Measurements from ENCODE around the gene GNAQ.

Gene GNAQ

DNA sequence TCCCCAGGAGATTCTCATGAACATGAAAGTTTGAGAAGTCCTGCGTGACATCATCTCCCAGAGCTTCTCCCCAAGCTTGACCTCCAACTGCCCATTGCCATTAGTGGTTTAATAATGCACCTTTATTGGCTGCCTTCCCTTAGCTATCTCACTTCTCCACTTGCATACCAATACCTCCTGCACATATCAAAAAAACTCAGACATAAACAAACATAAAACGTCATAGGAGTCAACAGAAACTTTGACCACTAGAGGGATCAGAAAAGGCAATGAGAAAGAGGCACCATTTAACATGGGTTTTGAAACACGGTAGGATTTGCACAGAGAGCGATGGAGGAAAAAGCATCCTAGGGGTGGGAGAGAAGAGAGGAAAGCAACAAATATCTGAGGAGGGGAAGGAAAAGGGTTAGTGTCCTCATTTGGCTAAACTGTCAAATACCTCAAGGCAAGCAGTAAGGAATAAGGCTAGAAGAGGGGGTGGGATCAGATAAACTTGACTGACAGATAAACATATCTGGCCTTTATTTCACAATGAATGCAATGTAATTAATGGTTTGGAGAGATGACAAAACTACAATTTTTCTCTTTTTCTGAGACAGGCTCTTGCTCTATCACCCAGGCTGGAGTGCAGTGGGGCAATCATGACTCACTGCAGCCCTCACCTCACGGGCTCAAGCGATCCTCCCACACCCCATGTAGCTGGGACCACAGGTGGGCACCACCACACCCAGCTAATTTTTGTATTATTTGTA lies 27.0 kb downstream of the GNAQ start:
- no peak for DNase-seq

GRCh38 chr9:78003730-78004129 lies 27.9 kb downstream of the GNAQ start:
- no peak for DNase-seq

DNA sequence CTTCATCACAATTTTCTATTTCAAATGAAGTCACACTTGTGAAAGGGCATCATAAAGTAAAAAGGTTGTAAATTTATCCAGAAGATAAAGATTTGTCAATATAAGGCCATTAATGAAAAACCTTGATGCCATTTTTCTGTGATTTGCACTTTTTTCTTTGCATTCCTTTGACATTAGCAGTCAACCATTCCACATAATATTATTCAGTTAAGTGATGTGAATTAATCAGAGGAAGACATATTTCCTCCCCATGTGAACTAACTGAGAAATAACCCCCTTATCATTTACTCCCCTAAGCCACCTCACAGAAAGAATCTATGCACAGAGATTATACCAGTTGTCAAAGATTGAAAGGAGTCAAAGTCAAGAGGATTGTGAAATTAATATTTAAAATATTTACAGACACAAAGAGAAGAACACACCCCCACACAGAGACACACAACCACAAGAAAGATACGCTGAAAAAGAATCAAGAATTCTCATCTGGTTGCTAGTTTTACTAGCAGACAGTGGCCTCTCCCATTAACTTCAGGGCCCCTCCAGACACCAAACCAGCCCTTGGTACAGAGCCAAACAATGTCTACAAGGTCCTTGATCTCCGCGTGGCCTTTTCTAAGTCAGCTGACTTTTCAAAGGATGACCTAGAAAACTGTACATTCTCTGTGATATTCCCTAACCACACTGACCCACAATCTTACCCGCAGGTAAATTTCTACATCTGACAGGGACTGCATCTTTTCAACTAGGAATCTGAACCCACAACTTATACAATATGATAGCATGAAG lies 29.5 kb downstream of the GNAQ start:
- DNase-seq, result no peak

GRCh38 chr9:78000221-78000620 lies 31.4 kb downstream of the GNAQ start:
- DNase-seq, result no peak

DNA sequence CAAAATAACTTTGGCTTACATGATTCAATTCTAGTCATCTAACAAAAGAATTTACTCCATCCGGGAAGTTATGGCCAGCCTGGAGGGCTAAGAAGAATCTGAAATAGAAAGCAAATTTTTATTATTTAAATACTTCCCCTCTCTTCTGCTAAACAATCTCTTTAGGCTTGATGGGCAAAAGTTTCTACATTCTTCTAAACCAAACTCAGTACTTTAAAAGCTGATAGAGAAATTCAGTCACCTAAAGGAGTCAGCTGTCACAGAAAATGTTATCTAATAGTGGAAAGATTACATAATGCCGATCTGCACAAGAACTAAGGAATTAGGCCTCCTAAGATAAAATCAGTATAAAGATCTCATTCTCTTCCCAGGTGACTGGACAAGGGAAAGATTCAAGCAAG lies 32.4 kb downstream of the GNAQ start:
- no peak for DNase-seq

DNA sequence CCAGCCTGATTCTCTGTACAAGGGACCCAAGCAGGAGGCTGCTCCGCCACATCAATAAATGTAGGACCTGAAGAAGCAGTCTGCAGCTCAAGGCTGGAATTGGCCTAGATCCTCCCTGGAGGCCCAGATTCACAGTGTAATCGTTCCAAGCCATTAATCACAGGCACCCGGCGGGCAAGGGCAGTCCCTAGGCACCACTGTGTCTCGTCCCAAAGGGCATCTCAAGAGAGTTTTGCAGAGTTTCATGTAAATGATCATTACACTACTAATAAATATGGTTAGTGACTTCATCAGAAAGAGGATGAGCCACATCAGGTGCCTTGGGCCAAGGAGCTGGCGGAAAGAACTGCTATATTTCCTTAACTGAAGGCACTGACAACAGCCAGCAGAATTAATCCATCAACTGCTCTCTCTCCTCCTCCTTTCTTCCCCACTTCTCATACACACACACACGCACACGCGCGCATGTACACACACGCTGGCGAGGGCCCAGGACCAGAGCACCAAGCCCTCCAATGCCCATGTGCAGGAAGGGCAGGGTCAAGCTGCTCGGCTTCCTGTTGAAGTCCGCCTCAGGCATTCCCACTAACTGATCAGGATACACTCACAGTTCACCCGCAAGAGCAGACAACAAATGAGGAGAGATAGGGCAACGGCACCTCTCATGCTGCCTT lies 33.9 kb downstream of the GNAQ start:
- DNase-seq, result no peak

- no peak for DNase-seq
Measured at GRCh38 chr9:77996696-77997095, 34.9 kb downstream of the GNAQ start.

DNA sequence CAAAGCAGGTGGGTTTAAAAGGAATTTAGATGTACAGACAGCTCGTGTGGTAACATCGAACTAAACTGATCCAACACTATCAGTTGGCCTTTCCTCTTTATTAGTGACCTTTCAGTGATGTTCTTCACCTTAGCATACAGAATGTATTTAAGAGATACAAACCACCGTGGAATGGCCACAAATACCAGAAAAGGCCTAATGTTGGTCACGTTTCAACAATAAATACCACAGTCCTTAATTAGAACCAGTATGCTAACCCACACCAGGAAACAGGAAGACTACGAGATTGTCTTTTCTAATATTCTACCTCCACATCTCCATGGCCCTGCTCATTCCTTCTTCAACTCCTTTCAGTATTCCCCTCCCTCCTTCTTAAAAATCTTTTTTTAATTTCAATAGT lies 40.4 kb downstream of the GNAQ start:
- no peak for DNase-seq

DNA sequence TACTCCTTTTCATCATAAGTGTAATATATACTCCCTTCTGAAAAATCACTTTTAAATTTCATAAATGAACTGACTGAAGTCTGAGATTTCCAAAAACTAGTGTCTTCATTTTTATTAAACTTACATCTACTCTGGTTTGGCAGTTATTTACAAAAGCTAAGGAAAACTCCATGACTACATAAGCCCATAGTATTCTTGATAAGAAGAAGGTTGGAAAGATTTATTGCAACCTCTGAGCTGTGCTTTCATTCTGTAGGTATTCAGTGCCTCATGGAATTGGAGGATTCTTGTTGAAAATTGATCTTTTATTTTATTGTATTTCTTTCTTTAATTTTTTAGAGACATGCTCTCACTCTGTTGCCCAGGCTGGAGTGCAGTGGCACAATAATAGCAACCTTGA lies 41.7 kb downstream of the GNAQ start:
- no peak for DNase-seq

- no peak for DNase-seq
Measured at GRCh38 chr9:77989458-77989857, 42.2 kb downstream of the GNAQ start.

DNA sequence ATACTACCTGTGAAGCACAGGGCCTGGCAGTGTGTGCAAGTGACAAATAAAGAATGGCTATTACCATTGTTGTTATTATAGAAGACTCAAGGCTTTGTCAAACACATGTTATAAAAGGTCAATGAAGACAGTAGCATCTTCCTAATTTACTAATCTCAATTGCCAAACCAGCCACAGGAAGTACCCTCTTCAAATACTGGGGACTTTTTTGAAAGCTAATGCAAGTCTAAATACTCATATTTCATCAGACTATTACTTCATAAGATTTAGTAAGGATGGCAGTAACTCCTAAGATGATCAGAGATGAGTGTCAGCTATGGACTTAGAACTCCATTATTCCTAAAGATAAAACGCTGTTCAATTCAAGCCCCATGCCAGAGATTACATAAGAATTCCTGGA lies 43.0 kb downstream of the GNAQ start:
- DNase-seq, result no peak

DNA sequence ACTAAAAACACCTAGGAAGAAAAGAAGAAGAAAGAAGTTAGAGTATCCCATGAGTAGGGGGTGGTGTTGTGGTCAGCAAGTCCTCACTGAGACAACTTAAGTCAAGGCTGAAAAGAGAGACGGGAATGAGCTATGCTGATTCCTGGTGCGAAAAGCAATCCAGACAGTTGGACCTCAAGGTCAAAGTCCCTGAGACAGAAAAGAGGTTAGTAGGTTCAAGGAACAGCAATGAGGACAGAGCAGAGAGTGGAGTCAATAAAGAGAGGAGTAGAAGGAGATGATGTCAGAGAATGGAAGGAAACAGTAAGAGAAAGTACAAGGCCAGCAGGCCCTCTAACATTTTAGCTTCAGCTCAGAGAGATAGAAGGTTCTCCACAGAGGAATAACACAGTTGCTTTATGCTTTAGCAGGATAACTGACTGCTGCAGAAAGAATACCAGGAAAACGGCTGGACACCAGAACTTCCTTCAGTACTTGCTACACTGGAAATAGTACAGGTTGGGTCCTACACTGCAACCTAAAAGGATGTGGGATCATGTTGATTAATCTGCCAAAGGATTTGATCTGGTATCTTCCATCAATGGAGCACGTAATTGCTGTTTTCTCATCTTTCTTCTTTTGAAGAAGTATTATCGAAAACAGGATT lies 43.6 kb downstream of the GNAQ start:
- DNase-seq, result no peak

DNA sequence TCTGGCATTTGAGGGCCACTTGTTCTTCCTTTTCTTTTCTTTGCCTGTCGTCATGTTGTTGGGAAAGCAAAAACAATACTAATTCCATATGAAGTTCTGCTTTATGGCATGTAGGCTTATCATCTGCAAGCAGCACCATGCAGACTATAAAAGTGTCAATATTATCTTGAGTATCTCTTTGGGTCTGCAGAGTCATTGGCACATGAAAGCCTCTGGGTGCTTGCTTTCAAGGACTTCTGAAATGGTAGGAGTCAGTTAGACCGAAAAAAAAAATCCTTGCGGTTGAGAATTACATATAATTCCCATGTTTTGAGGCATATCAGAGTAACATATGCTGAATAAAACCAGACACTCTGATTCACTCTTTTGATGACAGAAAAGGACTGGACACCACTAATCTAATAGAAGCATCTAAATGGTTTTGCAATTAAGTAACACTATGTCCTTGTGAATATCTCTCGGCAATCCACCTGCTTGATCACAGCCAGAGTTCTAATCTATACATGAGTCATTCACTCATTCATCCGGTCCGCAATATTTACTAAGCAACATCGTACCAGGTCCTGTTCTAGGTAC lies 44.4 kb downstream of the GNAQ start:
- no peak for DNase-seq

DNA sequence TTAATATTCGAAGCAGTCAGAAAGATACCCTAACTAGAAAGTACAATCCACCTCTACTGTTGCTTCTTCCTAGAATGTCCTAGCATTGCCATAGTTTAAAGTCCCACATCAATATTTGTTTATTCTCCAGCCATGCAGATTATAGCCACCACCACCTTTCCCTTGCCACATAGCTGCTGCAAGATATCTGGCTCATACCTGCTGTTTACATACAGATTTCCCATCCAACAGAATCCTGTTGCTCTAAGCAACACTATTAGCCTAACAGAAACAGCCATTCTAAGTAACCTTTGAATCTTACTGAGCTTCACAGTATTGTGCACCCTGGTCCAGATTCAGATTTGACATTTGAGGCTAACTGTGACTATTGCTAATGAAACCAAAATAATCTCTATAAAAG lies 45.6 kb downstream of the GNAQ start:
- DNase-seq, result no peak

DNA sequence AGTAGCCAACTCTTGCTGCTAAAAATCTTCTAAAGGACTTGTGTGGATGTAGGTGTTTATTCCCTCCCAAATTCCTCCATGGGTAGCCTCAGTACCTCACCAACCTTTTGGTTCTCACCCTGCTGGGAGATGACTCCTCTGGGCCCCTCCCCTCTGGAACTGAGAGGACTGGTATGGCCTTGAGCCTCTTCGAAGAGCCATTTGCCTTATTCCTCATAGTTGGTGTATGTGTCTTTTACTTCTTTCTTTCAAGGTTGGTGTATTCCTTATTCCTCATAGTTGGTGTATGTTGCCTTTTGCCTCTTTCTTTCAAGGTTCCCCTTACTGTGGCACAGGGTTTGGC lies 48.3 kb downstream of the GNAQ start:
- DNase-seq, result no peak

DNA sequence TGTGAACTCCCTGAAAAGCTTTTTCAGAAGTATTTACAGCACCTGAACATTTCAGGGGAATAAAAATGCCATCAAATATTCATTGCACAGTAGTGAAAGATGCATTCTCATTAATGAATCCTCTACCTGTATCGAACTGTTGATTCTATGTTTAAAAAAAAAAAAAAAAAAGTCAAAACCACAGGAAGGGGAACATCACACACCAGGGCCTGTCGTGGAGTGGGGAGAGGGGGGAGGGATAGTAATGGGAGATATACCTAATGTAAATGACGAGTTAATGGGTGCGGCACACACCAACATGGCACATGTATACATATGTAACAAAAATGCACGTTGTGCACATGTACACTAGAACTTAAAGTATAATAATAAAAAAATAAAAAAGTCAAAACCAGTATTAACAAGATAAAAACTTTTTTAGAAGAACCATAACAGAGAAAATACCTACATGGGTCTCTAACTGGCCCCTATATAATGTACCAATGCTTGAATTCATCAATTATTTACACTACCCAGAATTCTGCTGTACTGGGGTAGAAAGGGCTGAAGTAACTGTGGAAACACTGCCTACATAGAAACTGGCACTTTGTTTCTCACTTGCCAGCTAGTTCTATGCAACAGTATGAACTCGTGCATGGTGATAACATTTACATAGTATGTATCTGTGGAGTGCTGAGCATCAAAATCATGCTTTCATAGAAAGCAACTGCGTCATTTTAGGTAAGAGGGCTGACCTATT lies 48.9 kb downstream of the GNAQ start:
- no peak for DNase-seq

DNA sequence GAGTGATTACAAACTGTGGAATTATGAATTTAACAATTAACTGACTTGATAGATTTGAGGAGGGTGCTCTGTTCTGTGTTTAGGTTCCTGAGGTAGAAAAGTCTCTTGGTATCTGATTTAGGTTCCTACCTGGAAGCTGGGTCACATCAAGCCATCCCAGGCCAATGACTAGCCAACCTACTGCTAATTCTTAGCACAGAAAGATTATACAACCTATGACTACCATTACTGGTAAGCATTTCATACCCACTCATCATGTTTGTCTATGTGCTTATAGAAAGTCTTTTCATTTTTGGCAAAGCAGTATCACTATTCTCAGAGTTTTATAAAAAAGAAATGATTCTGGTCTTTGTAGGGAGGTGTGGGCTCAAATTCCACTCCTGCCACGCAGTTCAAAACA lies 49.7 kb downstream of the GNAQ start:
- DNase-seq, result no peak

- DNase-seq, result peak in 1 of 58 donors; percentile 17
Measured at GRCh38 chr9:77981332-77981731, 50.3 kb downstream of the GNAQ start.

GRCh38 chr9:77980622-77981021 lies 51.0 kb downstream of the GNAQ start:
- DNase-seq, result no peak

GRCh38 chr9:77978086-77978781 lies 53.4 kb downstream of the GNAQ start:
- no peak for DNase-seq
